ENCODE results near the gene SLC35B4. TPM values are rescaled to one million over a fixed set of nuclear protein-coding genes. Genes with fewer than 3 reads are reported as not detected.
A peak's percentile ranks its signal among the peaks of the same experiment; 100 is the strongest.

The SLC35B4 gene
- total RNA-seq, 1 donor from 2014 or later = 25.9 TPM

DNA sequence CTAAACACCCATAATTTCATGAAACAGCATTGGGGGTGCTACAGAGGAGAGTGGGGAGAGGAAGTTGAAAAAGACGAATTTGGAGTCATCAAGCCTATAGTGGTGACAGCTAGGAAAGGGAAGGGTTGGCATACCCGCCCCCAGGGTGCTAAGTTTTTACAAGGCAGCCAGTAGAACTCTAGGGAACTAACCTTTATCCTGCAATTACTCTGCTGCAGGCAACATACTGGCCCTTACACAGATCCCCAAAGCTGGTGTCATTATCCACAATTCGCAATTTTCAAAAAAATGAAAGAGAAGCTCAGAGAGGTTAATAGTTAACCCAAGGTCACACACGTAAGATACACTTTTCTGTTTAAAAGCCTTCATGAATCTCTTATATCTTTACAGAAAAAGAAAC is 14.2 kb upstream of the SLC35B4 start:
- peaks cover 3% of the 10 kb centered on the region for H3K27me3 Mint-ChIP-seq

DNA sequence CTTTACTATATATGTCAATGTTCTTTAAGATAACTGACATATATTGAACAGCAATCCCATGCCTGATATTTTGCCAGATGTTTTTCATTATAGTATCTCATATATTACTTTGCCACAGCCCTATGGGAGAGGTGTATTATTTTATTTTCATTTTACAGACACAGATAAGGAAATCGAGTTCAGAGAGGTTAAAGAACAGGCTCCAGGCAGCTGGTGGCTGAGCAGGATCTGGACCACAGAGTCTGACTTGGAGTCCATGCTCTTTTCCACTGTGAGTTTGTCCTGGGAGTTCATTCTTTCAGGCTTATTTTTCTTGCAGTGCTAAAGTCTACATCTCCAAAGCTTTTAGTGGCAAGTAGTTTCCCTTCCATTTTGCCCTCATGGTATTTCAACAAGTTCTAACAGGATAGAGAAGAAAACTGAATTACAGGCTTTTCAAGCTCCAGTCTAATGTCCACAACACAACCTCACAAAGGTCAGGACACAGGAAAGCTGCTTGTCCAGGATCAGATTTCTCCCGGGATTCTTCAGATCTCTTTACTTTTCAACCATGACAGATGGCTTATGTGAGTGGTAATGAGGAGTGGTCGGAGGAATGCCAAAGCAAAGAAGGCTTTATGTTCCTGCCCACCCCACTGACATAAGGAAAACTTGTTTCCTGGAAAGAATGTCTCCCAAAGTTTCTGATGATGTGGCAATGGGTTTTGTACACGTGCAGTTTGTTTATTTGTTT is 13.1 kb upstream of the SLC35B4 start:
- Mint-ChIP-seq H3K4me1 (ENCODE audit: unreplicated experiment) (no peaks in the 10 kb centered on the region), H3K9me3 (peaks cover under 1% of the 10 kb centered on the region), H3K27ac (no peak overlapping the region), H3K4me3 (no peak overlapping the region), H3K27me3 (peaks cover 3% of the 10 kb centered on the region), H3K36me3 (no peaks in the 10 kb centered on the region)
- DNase-seq (ENCODE audit: extremely low spot score, unreplicated experiment) = no peak
- TF ChIP-seq, protein P1, sequence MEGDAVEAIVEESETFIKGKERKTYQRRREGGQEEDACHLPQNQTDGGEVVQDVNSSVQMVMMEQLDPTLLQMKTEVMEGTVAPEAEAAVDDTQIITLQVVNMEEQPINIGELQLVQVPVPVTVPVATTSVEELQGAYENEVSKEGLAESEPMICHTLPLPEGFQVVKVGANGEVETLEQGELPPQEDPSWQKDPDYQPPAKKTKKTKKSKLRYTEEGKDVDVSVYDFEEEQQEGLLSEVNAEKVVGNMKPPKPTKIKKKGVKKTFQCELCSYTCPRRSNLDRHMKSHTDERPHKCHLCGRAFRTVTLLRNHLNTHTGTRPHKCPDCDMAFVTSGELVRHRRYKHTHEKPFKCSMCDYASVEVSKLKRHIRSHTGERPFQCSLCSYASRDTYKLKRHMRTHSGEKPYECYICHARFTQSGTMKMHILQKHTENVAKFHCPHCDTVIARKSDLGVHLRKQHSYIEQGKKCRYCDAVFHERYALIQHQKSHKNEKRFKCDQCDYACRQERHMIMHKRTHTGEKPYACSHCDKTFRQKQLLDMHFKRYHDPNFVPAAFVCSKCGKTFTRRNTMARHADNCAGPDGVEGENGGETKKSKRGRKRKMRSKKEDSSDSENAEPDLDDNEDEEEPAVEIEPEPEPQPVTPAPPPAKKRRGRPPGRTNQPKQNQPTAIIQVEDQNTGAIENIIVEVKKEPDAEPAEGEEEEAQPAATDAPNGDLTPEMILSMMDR (conservative IDR thresholded peaks at IDR 0.05) = no peak

More for the DNA sequence above, 14.2 kb upstream of the SLC35B4 start:
- Mint-ChIP-seq H3K36me3 (no peaks in the 10 kb centered on the region), H3K9me3 (peaks cover 7% of the 10 kb centered on the region), H3K4me1 (ENCODE audit: unreplicated experiment) (no peaks in the 10 kb centered on the region), H3K27ac (no peak overlapping the region), H3K4me3 (no peak overlapping the region)
- TF ChIP-seq, protein P1 (conservative IDR thresholded peaks at IDR 0.05) = no peak
- DNase-seq (ENCODE audit: extremely low spot score, unreplicated experiment) = no peak

DNA sequence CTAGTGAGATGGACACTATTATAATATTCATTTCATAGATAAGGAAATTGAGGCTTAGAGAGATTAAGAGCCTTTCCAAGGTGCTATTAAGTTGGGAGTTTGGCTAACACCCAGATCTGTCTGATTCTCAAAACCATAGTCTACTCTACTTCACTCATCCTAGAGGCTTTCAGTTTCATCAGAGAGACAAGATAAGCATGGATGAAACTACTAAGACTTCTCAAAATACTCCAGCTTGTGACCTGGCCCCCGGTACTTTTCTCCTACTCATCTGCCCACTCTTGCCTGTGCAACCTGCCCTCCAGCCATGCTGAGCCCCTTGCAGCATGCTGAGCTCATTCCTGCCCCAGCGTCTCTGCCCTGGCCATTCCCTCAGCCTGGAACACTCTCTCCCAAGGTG is 12.2 kb upstream of the SLC35B4 start:
- H3K27ac Mint-ChIP-seq = no peak overlapping the region
- no peaks in the 10 kb centered on the region for H3K36me3 Mint-ChIP-seq
- no peak overlapping the region for H3K4me3 Mint-ChIP-seq
- TF ChIP-seq, protein P1 (conservative IDR thresholded peaks at IDR 0.05) = no peak
- no peaks in the 10 kb centered on the region for H3K9me3 Mint-ChIP-seq
- H3K27me3 Mint-ChIP-seq = peaks cover 3% of the 10 kb centered on the region
- no peaks in the 10 kb centered on the region for H3K4me1 Mint-ChIP-seq (ENCODE audit: unreplicated experiment)
- no peak for DNase-seq (ENCODE audit: extremely low spot score, unreplicated experiment)

DNA sequence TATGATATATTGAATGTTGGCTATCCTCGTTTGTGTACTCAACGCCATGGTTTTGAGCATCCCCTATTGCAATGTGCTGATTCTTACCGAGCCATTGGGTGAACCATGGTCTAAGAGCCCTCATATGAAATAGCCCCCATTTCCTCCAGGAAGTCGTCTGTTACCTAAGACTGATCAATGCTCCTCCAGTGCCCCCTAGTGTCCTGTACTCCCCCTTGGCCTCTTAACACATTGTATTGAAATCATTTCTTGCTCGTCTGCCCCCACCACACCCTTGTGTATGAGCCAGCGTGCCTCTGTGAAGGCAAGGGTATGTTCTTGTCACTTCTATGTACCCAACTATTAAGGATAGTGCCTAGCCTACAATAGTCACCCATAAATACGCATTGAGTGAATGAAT is 11.2 kb upstream of the SLC35B4 start:
- Mint-ChIP-seq H3K9me3 (no peaks in the 10 kb centered on the region), H3K27me3 (peaks cover 3% of the 10 kb centered on the region), H3K4me1 (ENCODE audit: unreplicated experiment) (no peaks in the 10 kb centered on the region), H3K4me3 (no peak overlapping the region), H3K36me3 (no peaks in the 10 kb centered on the region), H3K27ac (no peak overlapping the region)
- TF ChIP-seq, protein P1 (conservative IDR thresholded peaks at IDR 0.05) = peak; percentile 60
- no peak for DNase-seq (ENCODE audit: extremely low spot score, unreplicated experiment)

DNA sequence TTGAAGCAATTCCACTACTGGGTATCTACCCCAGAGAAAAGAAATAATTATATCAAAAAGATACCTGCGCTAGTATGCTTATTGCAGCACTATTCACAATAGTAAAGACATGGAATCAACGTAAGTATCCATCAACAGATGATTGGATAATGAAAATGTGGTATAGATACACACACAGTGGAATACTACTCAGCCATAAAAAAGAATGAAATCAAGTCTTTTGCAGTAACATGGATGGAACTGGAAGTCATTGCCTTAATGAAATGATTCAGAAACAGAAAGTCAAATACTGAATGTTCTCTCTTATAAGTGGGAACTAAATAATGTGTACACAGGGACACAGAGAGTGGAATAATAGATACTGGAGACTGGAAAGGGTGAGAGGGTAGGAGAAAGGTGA is 7.4 kb upstream of the SLC35B4 start:
- Mint-ChIP-seq H3K27me3 (peaks cover 10% of the 10 kb centered on the region), H3K36me3 (no peaks in the 10 kb centered on the region), H3K4me3 (no peak overlapping the region), H3K27ac (no peak overlapping the region), H3K9me3 (no peaks in the 10 kb centered on the region), H3K4me1 (ENCODE audit: unreplicated experiment) (no peaks in the 10 kb centered on the region)
- TF ChIP-seq, protein P1 (conservative IDR thresholded peaks at IDR 0.05) = no peak
- no peak for DNase-seq (ENCODE audit: extremely low spot score, unreplicated experiment)
